Activated T-cell treated with anti-CD3 and anti-CD28 coated beads, Interleukin-2, amount 50 U/mL, for 72 hours (primary cell): ENCODE data around the gene NCBP3. TPM values are rescaled to one million over a fixed set of nuclear protein-coding genes. Genes with fewer than 3 reads are reported as not detected.
A peak's percentile ranks its signal among the peaks of the same experiment; 100 is the strongest.

Experiments used
- ATAC-seq, 2 donors: fragments of 150-1000 bp; cut with Tn5 transposase; replicated peaks in 1 of 2; 2 replicates each; pipeline ENCODE4 v1.10.0; 2021; ENCODE audit warnings: moderate library complexity in 2 of 2, mild to moderate bottlenecking in 1 of 2
- DNase-seq, 2 donors: peaks; one replicate each; pipeline ENCODE4 v3.0.0; 2021 to 2022; ENCODE audit warnings: mixed read lengths in 1 of 2
- H3K27ac Mint-ChIP-seq: one replicate; pipeline ENCODE4 v1.8.0; 2022; ENCODE audit warnings: mild to moderate bottlenecking, moderate library complexity, mixed read lengths
- H3K27me3 Mint-ChIP-seq: one replicate; pipeline ENCODE4 v1.8.0; 2022; ENCODE audit warnings: low read depth, mixed read lengths
- H3K36me3 Mint-ChIP-seq, 2 donors: one replicate each; pipeline ENCODE4 v1.8.0; 2022; ENCODE audit warnings: mixed read lengths in 2 of 2, mild to moderate bottlenecking in 1 of 2; ENCODE audit not compliant: insufficient read depth in 2 of 2
- H3K4me1 Mint-ChIP-seq: one replicate; pipeline ENCODE4 v1.8.0; 2022; ENCODE audit warnings: low read depth, mixed read lengths
- H3K4me3 Mint-ChIP-seq, 2 donors: one replicate each; pipeline ENCODE4 v1.8.0; 2022; ENCODE audit warnings: mild to moderate bottlenecking in 2 of 2, mixed read lengths in 2 of 2, moderate library complexity in 2 of 2
- H3K9me3 Mint-ChIP-seq, 2 donors: one replicate each; pipeline ENCODE4 v1.8.0; 2022; ENCODE audit warnings: mixed read lengths in 2 of 2
- total RNA-seq, 2 donors: library from RNA; stranded (reverse); gene quantifications; one replicate each; pipeline ENCODE4 v1.2.3, GENCODE V29; 2022

The NCBP3 gene, protein sequence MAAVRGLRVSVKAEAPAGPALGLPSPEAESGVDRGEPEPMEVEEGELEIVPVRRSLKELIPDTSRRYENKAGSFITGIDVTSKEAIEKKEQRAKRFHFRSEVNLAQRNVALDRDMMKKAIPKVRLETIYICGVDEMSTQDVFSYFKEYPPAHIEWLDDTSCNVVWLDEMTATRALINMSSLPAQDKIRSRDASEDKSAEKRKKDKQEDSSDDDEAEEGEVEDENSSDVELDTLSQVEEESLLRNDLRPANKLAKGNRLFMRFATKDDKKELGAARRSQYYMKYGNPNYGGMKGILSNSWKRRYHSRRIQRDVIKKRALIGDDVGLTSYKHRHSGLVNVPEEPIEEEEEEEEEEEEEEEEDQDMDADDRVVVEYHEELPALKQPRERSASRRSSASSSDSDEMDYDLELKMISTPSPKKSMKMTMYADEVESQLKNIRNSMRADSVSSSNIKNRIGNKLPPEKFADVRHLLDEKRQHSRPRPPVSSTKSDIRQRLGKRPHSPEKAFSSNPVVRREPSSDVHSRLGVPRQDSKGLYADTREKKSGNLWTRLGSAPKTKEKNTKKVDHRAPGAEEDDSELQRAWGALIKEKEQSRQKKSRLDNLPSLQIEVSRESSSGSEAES
- total RNA-seq, result 10 to 100 TPM; 65.1 to 65.8 TPM

DNA sequence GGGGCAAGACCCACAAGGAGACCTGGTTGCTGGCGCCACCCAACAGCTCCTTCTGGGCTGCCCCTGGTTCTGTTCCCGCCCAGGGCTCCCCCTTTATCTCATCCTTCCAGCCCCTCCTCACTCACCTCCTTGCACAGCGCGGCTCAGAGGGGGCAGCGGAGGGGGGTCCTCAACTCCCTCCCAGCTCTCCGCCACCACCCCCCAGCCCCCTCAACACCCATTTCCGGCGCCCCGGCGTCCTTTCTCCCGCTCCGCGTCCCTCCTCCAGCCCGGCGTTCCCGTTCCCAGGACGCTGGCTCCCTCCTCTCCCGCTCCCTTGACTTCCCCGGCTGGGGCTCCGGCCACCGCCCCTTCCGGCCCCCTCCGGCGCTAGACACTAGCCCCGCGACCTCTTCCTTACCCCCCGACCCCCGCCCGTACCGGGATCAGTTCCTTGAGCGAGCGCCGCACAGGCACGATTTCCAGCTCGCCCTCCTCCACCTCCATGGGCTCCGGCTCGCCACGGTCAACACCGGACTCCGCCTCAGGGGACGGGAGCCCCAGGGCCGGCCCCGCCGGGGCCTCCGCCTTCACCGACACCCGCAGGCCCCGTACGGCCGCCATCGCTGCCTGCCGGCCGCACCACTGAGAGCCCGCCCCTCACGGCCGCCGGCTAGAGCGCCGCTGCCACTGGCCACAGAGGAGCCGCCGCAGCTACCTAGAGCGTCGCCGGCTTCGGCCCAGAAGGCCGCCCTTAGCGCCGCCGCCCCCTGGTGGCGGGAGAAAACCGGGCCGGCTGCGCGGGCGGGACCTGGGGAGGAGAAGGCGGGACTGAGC, at the start of gene NCBP3:
NCBP3 (minus strand) TSS at position 626 of the 816 bp plus-strand sequence; CDS start at position 603, 23 bp downstream.
- H3K9me3 Mint-ChIP-seq, result no peaks in the 10 kb centered on the region
- H3K36me3 Mint-ChIP-seq, result peaks cover 4 to 7% of the 10 kb centered on the region in 2 donors
- DNase-seq, result peak; percentile 93 to 96
- peak within 1 kb of the TSS; percentile 90 for H3K27ac Mint-ChIP-seq
- peaks cover 32% of the 10 kb centered on the region for H3K4me1 Mint-ChIP-seq
- H3K4me3 Mint-ChIP-seq, result peak within 1 kb of the TSS; percentile 94 to 95
- peak; percentile 96 to 97 for ATAC-seq
- peaks cover 10% of the 10 kb centered on the region for H3K27me3 Mint-ChIP-seq

DNA sequence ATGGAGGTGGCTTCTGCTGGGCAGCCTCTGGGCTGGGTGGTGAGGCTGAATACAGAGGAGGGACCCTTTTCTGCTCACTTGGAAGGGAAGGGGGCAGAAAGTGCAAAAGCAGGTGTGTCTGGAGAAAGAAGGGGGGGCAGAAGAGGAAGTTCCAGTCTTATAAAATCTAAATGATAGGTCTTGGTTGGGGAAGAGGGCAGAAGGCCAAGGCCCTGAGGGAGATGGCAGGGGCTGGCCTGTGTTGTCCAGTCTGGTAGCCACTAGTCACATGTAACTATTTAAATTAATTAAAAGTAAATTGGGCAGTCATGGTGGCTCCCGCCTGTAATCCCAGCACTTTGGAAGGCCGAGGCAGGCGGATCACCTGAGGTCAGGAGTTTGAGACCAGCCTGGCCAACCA, 49.3 kb upstream of the NCBP3 start:
- Mint-ChIP-seq H3K27ac (no peak overlapping the region), H3K4me1 (peaks cover 30% of the 10 kb centered on the region), H3K36me3 (no peaks in the 10 kb centered on the region), H3K4me3 (no peak overlapping the region), H3K9me3 (no peaks in the 10 kb centered on the region), H3K27me3 (no peaks in the 10 kb centered on the region)
- DNase-seq (no peak), ATAC-seq (no peak)

DNA sequence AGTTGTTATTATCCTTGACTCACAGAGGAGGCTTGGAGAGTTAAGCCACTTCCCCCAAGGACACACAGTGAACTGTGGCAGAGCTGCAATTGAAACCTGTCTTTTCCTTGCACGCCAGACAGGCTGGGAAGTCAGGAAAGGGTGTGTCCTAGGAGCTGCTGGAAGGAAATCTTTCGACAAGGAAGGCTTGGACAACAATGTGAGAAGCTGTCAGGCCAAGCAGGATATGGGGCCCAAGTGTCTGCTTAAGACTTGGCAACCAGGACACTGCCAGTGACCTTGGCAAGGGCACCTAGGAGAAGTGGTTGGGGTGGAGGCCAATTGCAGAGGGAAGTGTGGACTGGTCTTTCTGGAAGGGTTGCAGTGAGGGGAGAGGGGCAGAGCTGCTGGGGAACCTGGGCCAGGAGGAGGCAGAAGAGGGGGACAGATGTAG, 48.9 kb upstream of the NCBP3 start:
- DNase-seq (no peak), ATAC-seq (no peak)
- no peak overlapping the region for H3K4me3 Mint-ChIP-seq
- H3K4me1 Mint-ChIP-seq, result peaks cover 34% of the 10 kb centered on the region
- no peaks in the 10 kb centered on the region for H3K27me3 Mint-ChIP-seq
- H3K36me3 Mint-ChIP-seq, result no peaks in the 10 kb centered on the region
- no peaks in the 10 kb centered on the region for H3K9me3 Mint-ChIP-seq
- H3K27ac Mint-ChIP-seq, result no peak overlapping the region

DNA sequence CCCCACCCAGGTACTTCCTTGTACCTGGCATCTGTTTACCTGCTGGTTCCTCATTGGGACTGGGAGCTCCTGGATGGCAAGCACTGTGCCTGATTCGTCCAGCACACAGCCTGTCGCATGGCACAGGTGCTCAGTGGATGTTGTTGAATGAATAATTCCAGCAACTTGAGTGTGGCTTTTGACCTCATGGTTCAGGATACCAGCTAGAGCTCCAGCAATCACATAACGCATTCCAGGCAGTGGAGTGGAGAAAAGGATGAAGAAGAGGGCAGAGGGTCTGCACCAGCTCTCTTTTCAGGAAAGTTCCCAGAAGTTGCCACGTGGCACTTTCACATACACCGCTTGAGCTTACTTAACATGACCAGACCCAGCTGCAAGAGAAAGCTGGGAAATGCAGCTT, 48.1 kb upstream of the NCBP3 start:
- Mint-ChIP-seq H3K4me3 (peak overlapping the region; percentile 86 to 88), H3K9me3 (no peaks in the 10 kb centered on the region), H3K27ac (no peak overlapping the region), H3K36me3 (no peaks in the 10 kb centered on the region), H3K4me1 (peaks cover 34% of the 10 kb centered on the region), H3K27me3 (no peaks in the 10 kb centered on the region)
- no peak for ATAC-seq
- DNase-seq, result no peak

DNA sequence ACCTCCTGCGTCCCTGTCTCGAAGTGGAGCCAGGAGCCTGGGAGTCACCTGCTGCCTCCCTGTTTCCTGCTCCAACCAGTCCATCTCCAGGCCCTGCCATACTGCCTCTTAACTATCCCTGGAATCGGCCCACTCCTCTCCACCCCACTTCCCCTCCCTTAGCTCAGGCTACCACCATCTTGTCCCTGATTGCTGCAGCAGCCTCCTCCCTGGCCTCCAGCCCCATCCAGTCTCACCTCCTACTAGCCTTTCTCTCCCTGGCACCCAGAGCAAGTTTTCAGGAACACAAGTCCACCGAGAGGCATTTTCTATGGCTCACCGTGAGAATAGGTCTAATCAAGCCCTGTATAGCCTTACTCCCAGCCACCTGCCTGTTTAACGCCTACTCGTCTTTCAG, 47.7 kb upstream of the NCBP3 start:
- ATAC-seq (no peak), DNase-seq (no peak)
- Mint-ChIP-seq H3K36me3 (no peaks in the 10 kb centered on the region), H3K4me1 (peaks cover 34% of the 10 kb centered on the region), H3K9me3 (no peaks in the 10 kb centered on the region), H3K27ac (peak overlapping the region; percentile 66), H3K4me3 (peak overlapping the region; percentile 86 to 88), H3K27me3 (no peaks in the 10 kb centered on the region)

DNA sequence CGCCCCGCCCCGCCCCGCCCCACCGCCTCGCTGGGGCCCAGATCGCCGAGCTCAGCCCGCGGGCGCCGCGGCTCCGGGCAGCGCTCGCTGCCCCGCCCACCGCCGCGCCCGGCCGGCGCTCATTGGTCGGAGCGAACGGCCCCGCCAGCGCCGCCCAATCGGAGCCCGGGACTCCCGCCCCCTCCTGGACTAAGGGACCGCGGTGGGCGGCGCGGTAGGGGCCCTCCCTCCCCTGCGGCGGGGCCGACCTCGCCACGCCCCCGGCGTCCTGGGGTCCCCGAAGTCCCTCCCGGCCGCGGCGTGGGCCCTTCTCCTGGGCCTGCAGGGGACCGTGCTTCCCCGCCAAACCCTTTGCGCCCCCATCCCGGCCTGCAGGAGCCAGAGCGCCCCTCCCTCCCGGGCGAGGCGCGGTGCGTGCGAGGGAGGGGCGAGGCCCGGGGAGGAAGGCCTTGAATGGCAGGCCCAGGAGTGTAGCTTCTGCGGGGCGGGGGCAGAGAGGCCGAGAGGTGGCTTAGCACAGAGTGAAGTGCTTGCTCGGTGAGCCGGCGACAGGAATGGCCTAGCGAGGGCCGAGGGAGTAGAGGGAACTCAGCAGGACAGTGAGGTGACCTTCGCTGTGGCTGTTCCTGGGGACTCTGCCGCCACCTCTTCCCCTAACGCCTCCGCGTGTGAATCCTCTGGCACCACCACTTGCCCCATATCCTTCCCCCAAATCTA, 47.1 kb upstream of the NCBP3 start, which contains the start of gene CAMKK1:
CAMKK1 (minus strand) TSS at position 51 of the 717 bp plus-strand sequence. CDS start 7,366 bp downstream, outside the sequence.
- no peaks in the 10 kb centered on the region for H3K9me3 Mint-ChIP-seq
- H3K4me3 Mint-ChIP-seq, result peak within 1 kb of the TSS; percentile 86 to 88
- no peaks in the 10 kb centered on the region for H3K27me3 Mint-ChIP-seq
- peak; percentile 89 to 90 for ATAC-seq
- H3K4me1 Mint-ChIP-seq, result peaks cover 34% of the 10 kb centered on the region
- no peaks in the 10 kb centered on the region for H3K36me3 Mint-ChIP-seq
- DNase-seq, result peak; percentile 94 to 96
- peak within 1 kb of the TSS; percentile 66 for H3K27ac Mint-ChIP-seq

DNA sequence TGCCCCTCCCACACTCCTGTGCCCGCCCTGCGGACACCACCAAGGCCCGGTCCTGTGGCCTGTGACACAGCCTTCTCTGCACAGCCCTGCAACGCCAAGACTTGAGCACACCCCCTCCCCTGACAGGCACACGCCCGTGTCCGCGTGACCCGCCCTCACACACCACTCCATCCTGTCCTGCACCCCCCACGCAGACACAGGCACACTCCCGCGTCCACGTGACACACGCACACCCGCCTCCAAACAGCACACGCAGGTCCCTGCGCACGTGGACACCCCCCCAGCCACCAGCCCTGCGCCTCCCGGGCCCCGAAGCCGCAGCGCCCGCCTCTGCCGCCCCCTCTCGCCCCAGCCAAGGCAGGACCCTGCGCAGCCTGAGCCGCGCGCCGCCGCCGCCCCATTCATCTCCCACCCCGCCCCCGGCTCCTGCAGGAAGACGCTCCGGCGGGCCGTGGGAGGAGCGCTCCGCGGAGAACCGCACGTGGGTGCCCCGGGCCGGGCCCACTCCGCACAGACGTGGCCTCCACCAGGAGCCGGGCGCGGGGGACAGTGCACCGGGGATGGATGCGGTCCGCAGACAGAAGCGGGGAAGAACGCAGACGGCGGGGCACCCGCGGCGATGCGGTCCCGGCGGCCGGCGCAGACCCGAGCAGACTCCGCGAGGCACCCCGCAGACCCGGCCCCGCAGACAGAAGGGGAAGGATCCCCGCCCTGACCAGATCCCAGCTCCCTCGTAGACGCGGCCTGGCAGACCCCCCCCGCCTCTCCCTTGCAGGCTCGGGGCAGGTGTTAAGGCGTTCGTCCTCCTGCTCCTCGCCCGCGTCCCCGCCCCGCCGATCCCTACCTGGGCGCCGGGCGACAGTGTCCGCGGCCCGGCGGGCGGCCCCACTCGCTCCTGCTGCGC, 46.3 kb upstream of the NCBP3 start:
- Mint-ChIP-seq H3K4me1 (peaks cover 41% of the 10 kb centered on the region), H3K36me3 (no peaks in the 10 kb centered on the region), H3K4me3 (peak overlapping the region; percentile 68 to 81), H3K27me3 (no peaks in the 10 kb centered on the region), H3K9me3 (no peaks in the 10 kb centered on the region), H3K27ac (no peak overlapping the region)
- ATAC-seq, result peak; percentile 37 to 48
- DNase-seq, result peak; percentile 63 to 67

DNA sequence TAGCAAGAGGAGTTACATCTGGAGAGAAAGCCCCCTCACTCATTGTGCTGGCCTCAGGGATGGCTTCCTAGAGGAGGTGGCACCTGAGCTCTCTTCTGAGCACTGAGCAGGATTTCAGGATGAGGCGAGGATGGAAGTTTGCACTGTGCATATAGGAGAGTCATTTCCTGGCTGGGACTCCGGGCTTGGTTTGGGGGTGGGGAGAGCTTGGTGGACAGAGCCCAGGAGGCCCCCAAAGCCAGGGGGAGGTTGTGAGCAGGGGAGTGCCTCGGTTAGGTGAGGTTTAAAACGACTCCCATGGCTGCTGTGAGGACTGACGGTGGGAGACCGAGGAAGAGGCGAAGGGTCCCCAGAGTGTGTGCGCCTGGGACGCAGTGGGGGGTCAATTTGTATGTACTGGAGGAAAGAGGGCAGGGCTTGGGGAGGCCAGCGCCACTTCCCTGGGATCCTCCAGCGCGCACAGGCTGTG, 45.6 kb upstream of the NCBP3 start:
- ATAC-seq, result no peak
- no peak for DNase-seq
- H3K36me3 Mint-ChIP-seq, result no peaks in the 10 kb centered on the region
- H3K4me1 Mint-ChIP-seq, result peaks cover 48% of the 10 kb centered on the region
- H3K27ac Mint-ChIP-seq, result peak overlapping the region; percentile 6
- H3K27me3 Mint-ChIP-seq, result no peaks in the 10 kb centered on the region
- peak overlapping the region; percentile 68 to 81 for H3K4me3 Mint-ChIP-seq
- no peaks in the 10 kb centered on the region for H3K9me3 Mint-ChIP-seq

DNA sequence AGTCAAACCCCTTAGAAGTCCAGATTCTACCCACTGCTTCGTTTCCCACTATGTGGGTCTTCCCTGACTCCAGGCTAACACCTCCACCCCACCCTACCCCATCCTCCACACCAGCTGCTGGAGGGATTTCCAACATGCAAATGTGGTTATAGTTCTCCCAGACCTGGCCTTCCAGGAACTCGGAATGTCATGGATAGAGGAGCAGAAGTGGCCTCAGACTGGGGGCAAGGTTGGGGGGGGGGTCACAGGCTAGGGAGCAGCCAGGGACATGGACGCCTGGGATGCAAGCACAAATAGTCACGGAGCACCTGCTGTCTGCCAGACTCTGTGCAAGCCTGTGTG, 44.8 kb upstream of the NCBP3 start:
- Mint-ChIP-seq H3K27ac (no peak overlapping the region), H3K27me3 (no peaks in the 10 kb centered on the region), H3K4me1 (peaks cover 50% of the 10 kb centered on the region), H3K9me3 (no peaks in the 10 kb centered on the region), H3K4me3 (peak overlapping the region; percentile 68 to 81), H3K36me3 (no peaks in the 10 kb centered on the region)
- DNase-seq (no peak), ATAC-seq (no peak)

DNA sequence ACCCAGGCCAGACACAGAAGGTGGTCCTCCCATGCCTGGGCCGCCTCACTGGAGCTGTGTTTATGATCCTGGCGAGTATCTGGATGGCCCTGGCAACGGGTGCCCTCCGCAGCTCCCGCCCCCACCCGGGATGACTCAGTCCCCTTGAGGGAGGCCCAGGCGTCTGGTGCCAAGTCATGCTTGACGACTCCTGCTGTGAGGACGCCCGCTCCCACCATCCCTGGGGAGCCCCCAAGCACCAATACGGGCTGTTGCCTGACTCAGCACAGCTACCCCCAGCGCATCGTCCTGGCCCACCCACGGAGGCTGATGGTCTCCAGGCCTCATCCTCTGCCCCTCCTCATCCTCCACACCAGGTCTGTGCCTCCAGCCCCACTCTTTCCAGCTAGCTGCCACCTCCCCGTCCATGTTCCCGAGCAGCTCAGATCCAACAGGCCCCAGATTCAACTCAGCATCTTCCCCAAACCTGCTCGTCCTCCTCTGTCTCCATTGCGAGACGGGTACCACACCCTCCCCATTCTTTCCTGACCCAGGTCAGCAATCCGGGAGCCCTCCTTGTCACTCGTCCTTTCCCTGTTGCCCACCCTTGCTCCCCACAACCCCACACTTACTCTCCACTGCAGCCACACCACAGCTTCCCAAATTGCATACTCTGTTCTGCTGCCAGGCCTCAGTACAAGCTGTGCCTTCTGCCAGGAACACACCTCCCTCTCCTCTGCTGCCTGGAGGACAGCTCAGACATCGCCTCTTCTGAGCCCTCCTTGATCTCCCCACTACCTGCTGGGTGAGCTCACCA, 44.2 kb upstream of the NCBP3 start:
- Mint-ChIP-seq H3K4me1 (peaks cover 50% of the 10 kb centered on the region), H3K4me3 (no peak overlapping the region)
- DNase-seq, result peak in 1 of 2 donors; percentile 43

DNA sequence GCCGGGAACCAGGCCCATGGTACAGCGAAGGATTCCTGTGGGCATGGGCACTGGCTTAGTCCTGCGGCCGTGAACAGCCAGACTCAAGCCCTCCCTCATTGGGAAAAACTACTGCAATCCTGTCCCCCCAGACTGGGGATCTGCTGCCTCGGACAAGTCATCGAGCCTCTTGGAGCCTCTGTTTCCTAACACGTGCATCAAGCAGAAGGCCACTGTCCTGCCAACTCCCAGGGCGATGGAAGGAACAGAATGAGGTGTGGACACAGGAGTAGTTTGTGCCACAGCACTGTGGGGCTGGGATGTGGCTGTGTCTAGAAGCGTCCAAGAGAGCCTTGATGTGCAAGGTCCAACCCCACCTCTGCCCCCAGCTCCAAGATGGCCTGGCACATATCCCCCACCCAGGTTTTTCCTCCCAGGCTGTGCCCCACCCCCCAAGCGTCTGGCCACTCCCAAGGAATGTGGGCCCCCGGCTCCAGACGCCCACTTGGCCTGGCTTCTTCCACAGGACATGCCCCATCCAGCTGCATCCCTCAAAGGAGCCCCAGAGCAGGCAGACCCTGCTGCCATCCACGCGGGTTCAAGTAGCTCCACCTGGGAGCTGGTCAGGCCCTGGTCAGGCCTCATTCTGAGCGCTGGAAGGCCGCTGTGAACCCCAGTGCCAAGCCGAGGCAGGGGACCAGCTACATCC, 43.4 kb upstream of the NCBP3 start:
- no peak overlapping the region for H3K4me3 Mint-ChIP-seq
- H3K4me1 Mint-ChIP-seq, result peaks cover 50% of the 10 kb centered on the region
- DNase-seq (no peak), ATAC-seq (no peak)
- no peaks in the 10 kb centered on the region for H3K9me3 Mint-ChIP-seq
- no peaks in the 10 kb centered on the region for H3K27me3 Mint-ChIP-seq
- no peak overlapping the region for H3K27ac Mint-ChIP-seq
- H3K36me3 Mint-ChIP-seq, result no peaks in the 10 kb centered on the region

More for the DNA sequence above, 44.2 kb upstream of the NCBP3 start:
- no peak for ATAC-seq
- H3K36me3 Mint-ChIP-seq, result no peaks in the 10 kb centered on the region
- no peaks in the 10 kb centered on the region for H3K27me3 Mint-ChIP-seq
- H3K9me3 Mint-ChIP-seq, result no peaks in the 10 kb centered on the region
- no peak overlapping the region for H3K27ac Mint-ChIP-seq
